Natural killer cell (primary cell): ENCODE data around the gene FHOD3. TPM values are rescaled to one million over a fixed set of nuclear protein-coding genes. Genes with fewer than 3 reads are reported as not detected.

Source experiments
- ATAC-seq, 3 donors: fragments of 150-1000 bp in 2 of 3; fragments of 200-7000 bp in 1 of 3; cut with Tn5 transposase; 1 replicate in 1 of 3; 2 replicates in 2 of 3; pipeline ENCODE4 v1.10.0; 2021; ENCODE audit warnings: mild to moderate bottlenecking in 2 of 3, moderate library complexity in 2 of 3
- DNase-seq, 2 donors: peaks; one replicate each; pipeline versions ENCODE4 v3.0.0 to v3.0.0-alpha.2; 2013 to 2021; ENCODE audit warnings: mixed read lengths in 1 of 2
- H3K27ac ChIP-seq: one replicate; pipeline ENCODE4 v1.5.1; 2013; ENCODE audit warnings: mild to moderate bottlenecking, low read length
- H3K27me3 ChIP-seq: one replicate; pipeline ENCODE4 v1.6.1; 2013; ENCODE audit warnings: low read length; ENCODE audit not compliant: control insufficient read depth, insufficient read depth
- H3K36me3 ChIP-seq: one replicate; pipeline ENCODE4 v1.6.1; 2013; ENCODE audit warnings: low read length; ENCODE audit not compliant: control insufficient read depth, insufficient read depth
- H3K4me1 ChIP-seq: one replicate; pipeline ENCODE4 v1.6.1; 2013; ENCODE audit warnings: low read length; ENCODE audit not compliant: control insufficient read depth, insufficient read depth
- H3K4me3 ChIP-seq: one replicate; pipeline ENCODE4 v1.5.1; 2013; ENCODE audit warnings: low read length
- H3K9me3 ChIP-seq: one replicate; pipeline ENCODE4 v1.6.1; 2013; ENCODE audit warnings: low read length; ENCODE audit not compliant: control insufficient read depth, insufficient read depth
- H3K27ac Mint-ChIP-seq, 2 donors: one replicate each; pipeline ENCODE4 v1.8.0; 2022; ENCODE audit warnings: mild to moderate bottlenecking in 2 of 2, mixed read lengths in 2 of 2, moderate library complexity in 1 of 2
- H3K27me3 Mint-ChIP-seq, 2 donors: one replicate each; pipeline ENCODE4 v1.8.0; 2022; ENCODE audit warnings: low read depth in 2 of 2, mixed read lengths in 2 of 2
- H3K36me3 Mint-ChIP-seq: one replicate; pipeline ENCODE4 v1.8.0; 2022; ENCODE audit warnings: mixed read lengths
- H3K4me1 Mint-ChIP-seq, 2 donors: one replicate each; pipeline ENCODE4 v1.8.0; 2022; ENCODE audit warnings: mixed read lengths in 2 of 2
- H3K4me3 Mint-ChIP-seq: one replicate; pipeline ENCODE4 v1.8.0; 2022; ENCODE audit warnings: mild to moderate bottlenecking, moderate library complexity, mixed read lengths
- H3K9me3 Mint-ChIP-seq, 2 donors: one replicate each; pipeline ENCODE4 v1.8.0; 2022; ENCODE audit warnings: mixed read lengths in 2 of 2
- CTCF ChIP-seq: fragments of 200-600 bp; IDR thresholded peaks from one replicate; pipeline ENCODE4 v1.8.0; 2022; ENCODE audit warnings: antibody characterized with exemption
- WGBS: methylation state at CpG from one replicate; pipeline ENCODE4 v1.1.7; 2013; ENCODE audit warnings: missing lambda C conversion rate; ENCODE audit not compliant: insufficient coverage; 5-methylcytosine and 5-hydroxymethylcytosine counted together
- intact Hi-C: fragments of 100-400 bp; cut with micrococcal nuclease; formaldehyde crosslinking; loops from one replicate; pipeline ENCODE4 v1.14.2; 2022
- total RNA-seq, 4 donors: library from RNA; stranded (reverse); fragments of 120-200 nt in 1 of 4; gene quantifications; one replicate each; pipeline versions ENCODE4 v1.2.3 to v1.2.4, GENCODE V29; 2013 to 2022

The FHOD3 gene
- total RNA-seq, 3 donors from 2014 or later (not counting 1 experiment from before 2014, with no cell fraction given), result not detected

GRCh38 chr18:36582988-36583745, 285.7 kb downstream of the FHOD3 start:
- 76% methylated on average over 5 of the region's 5 CpGs for WGBS
- Mint-ChIP-seq H3K27ac (no peak overlapping the region), H3K9me3 (no peaks in the 10 kb centered on the region), H3K27me3 (no peaks in the 10 kb centered on the region), H3K36me3 (no peaks in the 10 kb centered on the region), H3K4me3 (no peak overlapping the region), H3K4me1 (no peaks in the 10 kb centered on the region)
- Histone ChIP-seq H3K27me3 (no peaks in the 10 kb centered on the region), H3K4me1 (no peaks in the 10 kb centered on the region), H3K27ac (no peak overlapping the region), H3K9me3 (no peaks in the 10 kb centered on the region), H3K4me3 (no peak overlapping the region), H3K36me3 (no peaks in the 10 kb centered on the region)
- intact Hi-C loops, result no loop called here
- no peak for DNase-seq
- no peak for ATAC-seq
- no peak for TF ChIP-seq CTCF

GRCh38 chr18:36589857-36590543, 292.5 kb downstream of the FHOD3 start:
- H3K9me3 Mint-ChIP-seq, result no peaks in the 10 kb centered on the region
- 88% methylated on average over 8 of the region's 10 CpGs for WGBS
- no peak overlapping the region for H3K27ac Mint-ChIP-seq
- no peaks in the 10 kb centered on the region for H3K36me3 Mint-ChIP-seq
- Histone ChIP-seq H3K27ac (no peak overlapping the region), H3K27me3 (no peaks in the 10 kb centered on the region), H3K4me1 (no peaks in the 10 kb centered on the region), H3K36me3 (no peaks in the 10 kb centered on the region), H3K4me3 (no peak overlapping the region), H3K9me3 (no peaks in the 10 kb centered on the region)
- H3K4me1 Mint-ChIP-seq, result no peaks in the 10 kb centered on the region
- H3K27me3 Mint-ChIP-seq, result no peaks in the 10 kb centered on the region
- intact Hi-C loops, result no loop called here
- no peak overlapping the region for H3K4me3 Mint-ChIP-seq
- no peak for DNase-seq
- no peak for ATAC-seq
- no peak for TF ChIP-seq CTCF

GRCh38 chr18:36590621-36591580, 293.4 kb downstream of the FHOD3 start:
- H3K4me3 Mint-ChIP-seq, result no peak overlapping the region
- DNase-seq, result no peak
- H3K36me3 Mint-ChIP-seq, result no peaks in the 10 kb centered on the region
- no peaks in the 10 kb centered on the region for H3K27me3 Mint-ChIP-seq
- no peak for ATAC-seq
- no peak overlapping the region for H3K4me3 ChIP-seq
- no peaks in the 10 kb centered on the region for H3K36me3 ChIP-seq
- TF ChIP-seq CTCF, result no peak
- no peaks in the 10 kb centered on the region for H3K9me3 Mint-ChIP-seq
- H3K9me3 ChIP-seq, result no peaks in the 10 kb centered on the region
- H3K27me3 ChIP-seq, result no peaks in the 10 kb centered on the region
- intact Hi-C loops, result no loop called here
- H3K4me1 ChIP-seq, result no peaks in the 10 kb centered on the region
- no peak overlapping the region for H3K27ac ChIP-seq
- H3K27ac Mint-ChIP-seq, result no peak overlapping the region
- H3K4me1 Mint-ChIP-seq, result no peaks in the 10 kb centered on the region
- 92% methylated on average over 11 of the region's 13 CpGs for WGBS
